M059J (cell line): ENCODE data around the gene LRRC41. TPM values are rescaled to one million over a fixed set of nuclear protein-coding genes. Genes with fewer than 3 reads are reported as not detected.
A peak's percentile ranks its signal among the peaks of the same experiment; 100 is the strongest.
"Not testable (repeated sequence)": the region's sequence is repeated elsewhere in the genome, so short reads cannot be mapped to it uniquely, and the experiment has no call there.

Source experiments
- DNase-seq: peaks from one replicate; pipeline ENCODE4 v3.0.0-alpha.2; 2012; ENCODE audit warnings: low read depth
- total RNA-seq: library from RNA; depleted of rRNA; stranded (reverse); fragments of >200 nt; shearing (Covaris generic); gene quantifications from 2 replicates; pipeline ENCODE4 v1.2.3, GENCODE V29; 2014; rRNA removed

Gene LRRC41, protein sequence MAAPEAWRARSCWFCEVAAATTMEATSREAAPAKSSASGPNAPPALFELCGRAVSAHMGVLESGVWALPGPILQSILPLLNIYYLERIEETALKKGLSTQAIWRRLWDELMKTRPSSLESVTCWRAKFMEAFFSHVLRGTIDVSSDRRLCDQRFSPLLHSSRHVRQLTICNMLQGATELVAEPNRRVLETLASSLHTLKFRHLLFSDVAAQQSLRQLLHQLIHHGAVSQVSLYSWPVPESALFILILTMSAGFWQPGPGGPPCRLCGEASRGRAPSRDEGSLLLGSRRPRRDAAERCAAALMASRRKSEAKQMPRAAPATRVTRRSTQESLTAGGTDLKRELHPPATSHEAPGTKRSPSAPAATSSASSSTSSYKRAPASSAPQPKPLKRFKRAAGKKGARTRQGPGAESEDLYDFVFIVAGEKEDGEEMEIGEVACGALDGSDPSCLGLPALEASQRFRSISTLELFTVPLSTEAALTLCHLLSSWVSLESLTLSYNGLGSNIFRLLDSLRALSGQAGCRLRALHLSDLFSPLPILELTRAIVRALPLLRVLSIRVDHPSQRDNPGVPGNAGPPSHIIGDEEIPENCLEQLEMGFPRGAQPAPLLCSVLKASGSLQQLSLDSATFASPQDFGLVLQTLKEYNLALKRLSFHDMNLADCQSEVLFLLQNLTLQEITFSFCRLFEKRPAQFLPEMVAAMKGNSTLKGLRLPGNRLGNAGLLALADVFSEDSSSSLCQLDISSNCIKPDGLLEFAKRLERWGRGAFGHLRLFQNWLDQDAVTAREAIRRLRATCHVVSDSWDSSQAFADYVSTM
- 61.9 and 74.4 TPM in 2 replicates for total RNA-seq

DNA sequence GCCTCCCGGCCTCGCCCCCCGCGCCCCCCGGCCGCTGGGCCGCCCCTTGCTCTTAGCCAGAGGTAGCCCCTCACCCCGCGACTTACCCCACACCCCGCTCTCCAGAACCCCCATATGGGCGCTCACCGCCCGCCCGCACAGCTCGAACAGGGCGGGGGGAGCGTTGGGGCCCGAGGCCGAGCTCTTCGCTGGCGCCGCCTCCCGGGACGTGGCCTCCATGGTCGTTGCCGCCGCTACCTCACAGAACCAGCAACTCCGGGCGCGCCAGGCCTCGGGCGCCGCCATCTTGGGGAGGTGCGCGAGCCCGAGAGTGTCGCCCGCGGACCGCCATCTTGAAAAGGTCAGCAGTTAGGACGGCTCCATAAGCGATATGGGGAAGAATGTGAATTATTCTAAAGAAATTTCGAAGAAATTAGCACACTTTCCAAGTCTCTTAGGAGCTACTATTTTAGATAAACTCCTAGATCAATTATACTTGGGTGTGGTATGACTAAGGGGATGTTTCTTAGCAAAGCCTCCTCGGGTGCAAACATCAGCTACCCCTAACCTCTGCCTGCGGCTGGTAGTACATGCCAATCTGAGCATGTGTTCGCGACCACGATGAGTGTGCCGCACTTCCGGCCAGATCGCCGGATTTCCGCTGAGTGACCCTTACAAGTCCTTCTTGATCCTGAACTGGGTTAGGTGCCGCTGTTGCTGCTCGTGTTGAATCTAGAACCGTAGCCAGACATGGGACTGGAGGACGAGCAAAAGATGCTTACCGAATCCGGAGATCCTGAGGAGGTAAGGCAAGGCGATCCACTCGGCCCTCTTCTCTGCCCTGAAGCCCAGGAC lies at the start of gene LRRC41, which contains the start of gene UQCRH:
TSS of gene LRRC41 (minus strand) at position 579 of the 834 bp plus-strand sequence. CDS start at position 285, 294 bp downstream.
TSS of gene UQCRH (plus strand) at position 661 of the 834 bp plus-strand sequence. CDS start at position 730, 69 bp downstream.
- DNase-seq, result peak; percentile 97

DNA sequence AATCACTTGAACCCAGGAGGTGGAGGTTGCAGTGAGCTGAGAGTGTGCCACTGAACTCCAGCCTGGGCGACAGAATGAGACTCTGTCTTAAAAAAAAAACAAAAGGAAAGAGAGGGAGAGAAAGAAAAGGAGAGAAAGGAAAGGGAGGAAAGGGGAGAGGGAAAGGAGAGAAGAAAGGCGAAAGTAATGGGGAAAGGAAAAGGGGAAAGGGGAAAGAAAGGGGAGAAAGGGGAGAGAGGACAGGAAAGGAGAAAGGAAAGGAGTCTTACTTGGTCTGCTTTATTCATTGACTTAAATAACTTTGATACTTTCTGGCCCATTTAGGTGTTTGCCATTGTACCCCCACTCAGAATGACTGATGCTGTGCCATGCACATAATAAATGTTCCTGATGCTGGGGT lies 48.9 kb upstream of the LRRC41 start:
- no peak for DNase-seq

DNA sequence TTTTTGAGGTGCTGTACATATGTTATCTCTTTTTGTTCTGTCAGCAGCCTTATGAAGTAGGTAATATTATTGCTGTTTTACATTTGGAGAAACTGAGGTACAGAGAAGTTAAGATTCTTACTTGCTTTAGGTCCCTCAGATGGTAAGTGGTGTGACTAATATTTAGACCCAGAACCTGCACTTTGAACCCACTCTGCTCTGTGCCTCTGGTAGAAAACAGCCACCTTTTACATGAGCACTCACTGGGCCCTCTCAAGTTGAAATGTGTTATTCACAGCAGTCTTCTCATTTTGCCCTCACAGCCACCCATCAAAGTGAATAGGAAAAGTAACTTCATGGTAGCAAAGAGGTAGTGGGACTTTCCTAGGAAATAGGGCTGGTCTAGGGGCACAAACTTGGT lies 41.9 kb upstream of the LRRC41 start:
- DNase-seq, result no peak

DNA sequence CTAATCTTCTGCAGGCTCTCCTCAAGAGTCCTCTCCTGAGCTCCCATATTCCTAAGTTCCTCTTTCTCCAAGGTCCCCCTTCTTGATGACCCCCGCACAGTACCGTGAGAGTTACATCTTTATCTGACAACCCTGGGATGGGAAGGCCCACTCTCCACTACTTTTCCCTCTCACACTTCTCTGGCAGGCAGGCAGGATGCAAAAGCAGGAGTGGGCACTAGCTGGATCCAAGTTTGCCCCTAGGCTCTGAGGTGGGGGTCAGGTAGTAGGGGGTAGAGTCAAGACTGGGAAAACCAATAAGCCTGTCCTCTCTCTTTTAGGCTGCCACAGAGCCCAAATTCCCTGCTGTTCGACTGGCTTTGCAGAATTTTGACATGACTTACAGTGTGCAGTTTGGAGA lies 41.1 kb upstream of the LRRC41 start:
- DNase-seq, result no peak

DNA sequence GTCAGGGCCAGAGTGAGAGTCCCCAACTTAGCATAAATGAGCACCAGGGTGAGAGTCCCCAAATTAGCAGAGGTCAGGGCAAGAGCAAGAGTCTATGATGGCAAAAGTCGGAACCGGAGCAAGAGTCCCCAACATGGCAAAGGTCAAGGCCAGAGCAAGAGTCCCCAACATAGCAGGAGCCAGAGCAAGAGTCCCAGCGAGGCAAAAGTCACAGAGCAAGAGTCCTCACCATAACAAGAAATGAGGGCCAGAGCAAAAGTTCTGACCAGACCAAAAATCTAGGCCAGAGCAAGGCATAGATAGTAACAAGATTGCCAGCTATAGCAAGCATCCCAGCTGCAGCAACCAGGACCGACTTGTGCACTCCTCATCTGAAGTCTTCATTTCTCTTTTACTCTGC lies 40.3 kb upstream of the LRRC41 start:
- DNase-seq, result no peak

DNA sequence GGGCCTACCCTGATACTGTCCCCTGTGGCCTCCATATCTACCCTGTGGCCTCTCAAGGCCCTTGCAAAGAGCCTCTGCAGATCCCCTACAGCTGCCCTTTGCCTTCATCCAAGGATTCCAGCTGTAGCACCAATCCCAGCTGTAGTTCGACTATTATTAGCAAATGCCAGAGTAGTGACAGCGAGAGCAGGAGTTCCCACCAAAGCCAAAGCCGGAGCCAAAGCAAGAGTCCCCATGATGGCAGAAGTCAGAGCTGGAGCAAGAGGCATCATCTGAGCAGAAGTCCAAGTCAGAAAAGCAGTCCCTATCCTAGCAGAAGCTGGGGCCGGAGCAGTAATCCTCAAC lies 39.9 kb upstream of the LRRC41 start:
- DNase-seq, result no peak

DNA sequence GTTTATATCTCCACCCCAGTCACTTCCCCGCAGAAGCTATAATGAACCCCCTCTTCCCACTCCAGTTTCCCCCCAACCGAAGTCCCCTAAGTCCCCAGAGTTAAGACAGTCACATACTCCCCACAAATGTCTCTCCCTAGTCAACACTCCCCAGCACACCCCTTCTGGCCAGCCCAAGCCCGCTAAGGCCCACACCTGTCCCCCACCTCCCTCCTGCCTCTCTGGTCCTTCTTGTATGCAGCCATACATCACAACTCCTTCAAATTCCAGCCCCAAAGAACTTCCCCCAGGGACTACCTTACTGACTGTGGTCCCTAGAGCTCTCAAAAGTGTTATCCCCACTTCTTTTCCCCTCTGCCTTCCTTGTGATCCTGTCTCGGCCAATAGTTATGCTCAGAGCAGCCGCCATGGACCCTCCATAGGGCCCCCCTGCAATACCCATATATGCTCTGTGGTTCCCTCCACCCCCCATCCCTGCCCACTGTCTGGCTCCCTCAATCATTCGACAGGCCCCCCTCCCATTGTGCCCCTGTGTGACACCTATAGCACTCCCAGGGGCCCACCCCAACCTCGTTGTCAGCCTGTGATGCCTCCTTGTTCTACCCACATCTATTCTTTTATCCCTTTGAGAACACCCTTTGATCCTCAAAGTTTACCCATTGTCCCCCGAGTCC lies 39.4 kb upstream of the LRRC41 start:
- no peak for DNase-seq

DNA sequence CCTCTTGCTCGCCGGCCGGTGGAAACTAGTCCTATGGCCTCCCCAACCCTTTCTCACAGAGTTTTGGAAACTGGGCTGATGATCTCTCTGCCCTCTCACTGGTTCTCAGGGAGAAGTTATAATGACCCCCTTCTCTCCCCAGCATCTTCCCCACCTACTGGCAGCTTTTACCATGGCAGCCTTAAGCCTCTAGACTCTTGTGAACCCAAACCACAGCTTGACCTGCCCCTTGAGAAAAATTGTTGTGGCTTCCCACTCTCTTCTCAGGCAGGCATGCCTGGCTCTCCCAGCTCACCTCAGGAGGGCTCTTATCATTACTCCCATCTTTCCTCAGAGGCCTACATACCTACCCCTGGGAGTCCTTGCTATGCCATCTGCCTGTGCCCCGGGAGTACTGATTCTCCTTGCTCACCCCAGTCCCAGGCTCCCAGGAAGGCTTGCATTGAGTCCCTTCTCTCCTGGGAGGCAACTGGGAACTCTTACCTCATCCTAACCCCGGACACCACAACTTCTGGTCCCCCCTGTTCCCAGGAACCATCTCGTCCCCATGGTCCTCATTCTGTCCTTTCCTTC lies 38.8 kb upstream of the LRRC41 start:
- DNase-seq, result peak; percentile 83

DNA sequence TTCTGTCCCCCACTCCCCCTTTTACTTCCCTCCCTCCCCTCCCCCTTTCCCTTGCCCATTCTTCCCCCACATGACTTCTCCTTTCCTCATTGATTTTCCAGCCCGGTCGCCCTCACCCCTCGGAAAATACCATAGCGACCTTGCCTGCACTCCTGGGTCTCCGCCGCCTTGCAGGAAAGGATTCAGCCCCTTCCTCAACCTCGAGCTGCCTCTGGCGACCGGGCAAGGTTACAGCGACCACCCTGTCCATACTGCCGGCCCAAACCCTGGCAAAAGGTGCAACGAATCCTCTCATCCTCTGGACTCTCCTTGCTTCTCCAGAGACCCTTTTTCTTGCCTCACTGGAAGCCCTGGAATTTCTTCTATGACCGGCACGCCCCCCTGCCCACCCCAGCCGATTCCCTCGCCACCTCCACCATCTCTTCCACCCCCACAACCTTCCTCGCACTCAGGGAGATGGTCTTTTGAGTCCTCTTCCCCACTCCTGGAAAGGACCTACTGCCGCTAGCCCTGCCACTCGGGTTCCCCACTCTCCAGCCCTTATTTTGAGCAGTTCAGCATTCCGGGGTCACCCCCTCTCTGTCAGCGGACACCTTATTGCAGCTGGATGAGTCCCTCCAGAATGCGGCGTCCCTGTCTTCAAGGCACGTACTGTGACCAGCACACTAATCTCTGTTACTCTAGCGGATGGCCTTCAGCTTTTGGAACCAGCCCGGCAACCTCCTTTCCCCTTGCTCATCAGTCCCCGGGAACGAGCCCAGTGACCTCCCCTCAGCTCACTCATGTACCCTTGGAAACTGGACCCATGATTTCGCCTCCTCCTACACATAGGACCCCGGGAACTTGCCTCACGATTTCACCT lies 38.0 kb upstream of the LRRC41 start:
- DNase-seq, result no peak

DNA sequence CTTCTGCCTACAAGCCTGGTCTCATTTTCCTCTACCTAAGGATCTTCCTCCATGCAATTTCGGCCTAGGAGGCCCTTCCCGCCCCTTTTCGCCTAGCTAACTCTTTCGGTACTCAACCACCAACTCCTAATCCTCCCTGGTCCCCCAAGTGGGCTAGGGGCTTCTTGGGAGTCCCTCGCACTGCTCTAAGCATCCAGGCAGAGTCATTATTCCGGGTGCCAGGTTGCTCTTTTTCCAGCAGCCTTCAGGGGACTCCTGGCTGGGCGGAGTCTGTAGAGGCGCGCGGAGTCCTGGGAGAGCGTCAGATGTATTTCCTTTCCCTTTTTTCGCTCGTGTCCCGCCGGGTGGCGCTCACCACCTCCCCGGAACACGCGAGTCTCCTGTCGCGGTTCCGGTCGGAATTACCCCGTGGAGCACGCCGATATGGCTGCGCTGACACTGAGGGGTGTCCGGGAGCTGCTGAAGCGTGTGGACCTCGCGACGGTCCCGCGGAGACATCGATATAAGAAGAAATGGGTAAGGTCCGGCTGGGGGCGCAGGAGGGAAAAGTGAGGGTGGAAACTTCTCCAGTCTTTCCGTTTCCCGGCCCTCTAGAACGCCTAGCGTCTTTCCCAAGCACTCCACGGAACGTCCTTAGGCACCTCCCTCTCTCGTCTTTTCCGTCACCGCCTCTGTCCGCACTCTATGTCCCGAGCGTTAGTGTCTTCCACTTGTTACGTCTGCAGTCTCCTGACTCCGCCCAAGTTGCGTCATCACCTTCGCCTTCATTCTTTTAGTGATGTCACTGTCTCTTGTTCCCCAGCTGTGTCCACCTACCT lies 37.2 kb upstream of the LRRC41 start, which contains the start of gene NSUN4:
TSS of gene NSUN4 (plus strand) at position 404 of the 818 bp plus-strand sequence. CDS start at position 424, 20 bp downstream.
- DNase-seq, result peak; percentile 94

DNA sequence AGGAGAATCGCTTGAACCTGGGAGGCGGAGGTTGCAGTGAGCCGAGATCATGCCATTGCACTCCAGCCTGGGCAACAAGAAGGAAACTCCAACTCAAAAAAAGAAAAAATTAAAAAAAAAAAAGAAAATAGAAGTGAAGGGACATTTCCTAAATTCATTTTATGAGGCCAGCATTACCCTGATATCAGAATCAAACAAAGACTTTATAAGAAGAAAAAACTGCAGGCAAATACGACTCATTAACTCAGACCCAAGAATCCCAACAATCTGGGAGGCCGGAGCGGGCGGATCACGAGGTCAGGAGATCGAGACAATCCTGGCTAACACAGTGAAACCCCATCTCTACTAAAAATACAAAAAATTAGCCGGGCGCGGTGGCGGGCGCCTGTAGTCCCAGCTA lies 34.0 kb upstream of the LRRC41 start:
- not testable (repeated sequence) for DNase-seq

DNA sequence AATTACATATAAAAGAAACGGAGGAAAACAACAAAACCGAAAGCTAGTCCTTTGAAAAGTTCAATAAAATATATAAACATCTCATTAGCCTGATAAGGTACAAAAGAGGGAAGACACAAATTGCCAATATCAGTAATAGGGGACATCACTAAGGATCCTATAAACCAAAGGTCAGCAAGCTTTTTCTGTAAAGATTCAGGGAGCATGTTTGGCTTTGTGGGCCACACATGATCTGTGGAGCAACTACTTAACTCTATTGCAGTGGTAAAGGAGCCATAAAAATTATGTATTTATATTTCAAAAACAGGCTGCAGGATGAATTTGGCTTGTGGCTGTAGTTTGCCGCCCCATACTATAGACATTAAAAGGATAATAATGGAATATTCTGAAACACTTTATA lies 31.7 kb upstream of the LRRC41 start:
- no peak for DNase-seq

DNA sequence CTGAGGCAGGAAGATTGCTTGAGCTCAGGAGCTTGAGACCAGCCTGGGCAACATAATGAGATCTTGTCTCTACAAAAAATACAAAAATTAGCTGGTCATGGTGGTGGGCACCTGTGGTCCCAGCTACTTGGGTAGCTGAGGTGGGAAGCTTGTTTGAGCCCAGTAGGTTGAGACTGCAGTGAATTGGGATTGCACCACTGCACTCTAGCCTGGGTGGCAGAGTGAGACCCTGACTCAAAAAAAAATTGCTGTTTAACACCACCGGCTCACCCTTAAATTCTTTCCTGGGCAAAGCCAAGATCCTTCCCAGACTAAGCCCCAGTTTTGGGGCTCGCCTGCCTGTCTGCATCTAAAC lies 30.6 kb upstream of the LRRC41 start:
- DNase-seq, result no peak

DNA sequence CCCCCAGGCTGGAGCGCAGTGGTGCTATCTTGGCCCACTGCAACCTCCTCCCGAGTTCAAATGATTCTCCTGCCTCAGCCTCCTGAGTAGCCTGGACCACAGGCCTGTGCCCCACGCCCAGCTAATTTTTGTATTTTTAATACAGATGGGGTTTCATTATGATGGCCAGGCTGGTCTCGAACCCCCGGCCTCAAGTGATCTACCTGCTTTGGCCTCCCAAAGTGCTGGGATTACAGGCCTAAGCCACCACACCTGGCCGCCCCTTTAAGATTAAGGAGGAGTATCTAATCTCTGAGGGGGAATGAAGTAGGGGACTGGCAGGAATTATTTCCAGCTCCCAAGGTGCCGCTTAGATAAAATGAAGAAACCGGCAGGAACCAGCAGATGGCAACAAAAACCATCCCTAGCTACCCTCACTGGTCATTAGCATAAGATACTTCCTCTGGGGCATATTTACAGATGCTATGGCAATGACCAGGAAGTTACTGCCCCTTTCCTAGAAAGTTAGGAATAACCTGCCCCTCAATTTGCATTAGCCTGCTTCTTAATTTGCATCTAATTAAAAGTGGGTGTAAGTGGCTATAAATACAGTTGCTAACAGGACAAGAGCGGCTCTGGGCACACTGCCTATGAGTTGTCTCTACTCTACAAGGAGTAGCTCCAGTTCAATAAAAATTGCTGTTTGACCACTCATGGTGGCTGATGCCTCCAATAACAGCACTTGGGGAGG lies 30.0 kb upstream of the LRRC41 start:
- peak; percentile 60 for DNase-seq

DNA sequence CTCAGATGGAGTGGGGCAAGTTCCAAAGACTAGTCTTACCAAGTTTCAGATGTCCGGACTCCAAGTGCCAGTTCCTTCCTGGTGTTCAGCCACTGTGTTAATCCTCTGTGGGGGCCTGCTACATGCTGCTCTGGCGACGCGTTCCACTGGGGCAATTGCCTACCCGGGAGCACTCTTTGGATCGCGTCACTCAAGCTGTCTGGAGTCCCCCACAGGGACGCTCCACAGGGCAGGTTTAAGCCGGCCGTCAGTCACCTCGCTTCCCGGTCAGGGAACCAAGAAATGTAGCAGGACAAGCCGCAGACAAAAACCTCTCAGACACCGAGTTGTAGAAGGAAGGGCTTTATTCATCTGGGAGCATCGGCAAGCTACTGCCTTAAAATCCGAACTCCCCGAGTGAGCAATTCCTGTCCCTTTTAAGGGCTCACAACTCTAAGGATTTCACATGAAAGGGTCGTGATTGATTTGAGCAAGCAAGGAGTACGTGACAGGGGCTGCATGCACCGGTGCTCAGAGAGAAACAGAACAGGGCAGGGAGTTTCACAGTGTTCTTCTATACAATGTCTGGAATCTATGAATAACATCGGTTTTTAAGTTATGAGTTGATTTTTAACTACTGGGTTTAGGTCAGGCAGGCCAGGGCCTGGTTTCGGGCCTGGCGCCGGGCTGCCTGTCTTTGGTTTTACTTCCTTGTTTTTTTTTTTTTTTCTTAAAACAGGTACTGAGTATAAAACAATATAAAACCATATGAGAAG lies 28.5 kb upstream of the LRRC41 start:
- DNase-seq, result not testable (repeated sequence)

DNA sequence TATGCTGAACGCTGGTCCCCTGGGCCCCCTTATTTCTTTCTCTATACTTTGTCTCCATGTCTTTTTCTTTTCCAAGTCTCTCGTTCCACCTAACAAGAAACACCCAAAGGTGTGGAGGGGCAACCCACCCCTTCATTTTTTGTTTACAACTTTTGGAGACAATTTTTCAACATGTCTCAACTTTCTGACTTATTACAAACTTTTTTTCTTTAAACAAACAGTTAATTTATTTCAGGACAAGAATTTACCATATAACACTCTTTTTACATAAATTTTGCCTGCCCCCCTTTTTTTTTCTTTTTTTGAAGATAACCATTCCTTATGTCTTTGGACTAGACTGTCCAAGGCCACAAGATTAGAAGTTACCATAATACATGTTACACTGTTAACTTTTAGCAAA lies 27.0 kb upstream of the LRRC41 start:
- not testable (repeated sequence) for DNase-seq

DNA sequence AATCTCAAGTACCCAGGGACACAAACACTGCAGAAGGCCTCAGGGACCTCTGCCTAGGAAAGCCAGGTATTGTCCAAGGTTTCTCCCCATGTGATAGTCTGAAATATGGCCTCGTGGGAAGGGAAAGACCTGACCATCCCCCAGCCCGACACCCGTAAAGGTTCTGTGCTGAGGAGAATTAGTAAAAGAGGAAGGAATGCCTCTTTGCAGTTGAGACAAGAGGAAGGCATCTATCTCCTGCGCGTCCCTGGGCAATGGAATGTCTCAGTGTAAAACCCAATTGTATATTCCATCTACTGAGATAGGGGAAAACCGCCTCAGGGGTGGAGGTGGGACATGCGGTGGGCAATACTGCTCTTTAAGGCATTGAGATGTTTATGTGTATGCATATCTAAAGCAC lies 26.4 kb upstream of the LRRC41 start:
- DNase-seq, result not testable (repeated sequence)

DNA sequence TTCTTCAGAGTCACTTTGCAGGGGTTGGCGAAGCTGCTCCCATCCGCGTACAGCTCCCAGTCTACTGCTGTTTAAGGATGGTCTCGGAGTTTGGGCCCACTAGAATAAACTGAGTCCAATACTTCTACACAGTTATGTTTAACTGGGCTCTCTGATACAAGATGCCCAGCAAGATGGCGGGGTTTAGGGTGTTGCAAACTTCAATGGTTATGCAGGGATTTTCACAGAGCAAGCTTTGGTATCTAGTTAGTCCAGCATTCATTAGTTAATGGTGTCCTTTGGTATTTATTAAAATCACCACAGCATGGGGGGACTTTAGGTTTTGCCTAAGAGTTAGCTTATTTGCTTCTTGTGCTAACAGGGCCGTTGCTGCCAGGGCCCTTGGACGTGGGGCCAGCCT lies 24.8 kb upstream of the LRRC41 start:
- DNase-seq, result not testable (repeated sequence)
